ENCODE results near the gene PCDH1. TPM values are rescaled to one million over a fixed set of nuclear protein-coding genes. Genes with fewer than 3 reads are reported as not detected.

Gene PCDH1
- total and polyA plus RNA-seq, 12 donors = 3.7 to 16.8 (median 7.7) TPM

- WGBS, 4 donors = 59 to 72% (median 65%) methylated on average over 4 of the region's 4 CpGs
- H3K4me1 ChIP-seq (replicated peaks in 1 of 2) = no peaks in the 10 kb centered on the region
- TF ChIP-seq CTCF (IDR thresholded peaks at IDR 0.05) (no peak), POLR2A (IDR thresholded peaks at IDR 0.05) (no peak)
- intact Hi-C loops (cut with DNase I) = no loop called here
- peak in 1 of 7 donors; percentile 62 for DNase-seq
- no peaks in the 10 kb centered on the region for H3K36me3 ChIP-seq (replicated peaks in 1 of 2)
- no peak overlapping the region for H3K4me3 ChIP-seq
- no peaks in the 10 kb centered on the region for H3K9me3 ChIP-seq (replicated peaks in 1 of 3)
- H3K27ac ChIP-seq = peak overlapping the region in 1 of 5 donors; percentile 41
- no peaks in the 10 kb centered on the region for H3K27me3 ChIP-seq
Measured at GRCh38 chr5:141826674-141827073, 51.5 kb downstream of the PCDH1 start.

DNA sequence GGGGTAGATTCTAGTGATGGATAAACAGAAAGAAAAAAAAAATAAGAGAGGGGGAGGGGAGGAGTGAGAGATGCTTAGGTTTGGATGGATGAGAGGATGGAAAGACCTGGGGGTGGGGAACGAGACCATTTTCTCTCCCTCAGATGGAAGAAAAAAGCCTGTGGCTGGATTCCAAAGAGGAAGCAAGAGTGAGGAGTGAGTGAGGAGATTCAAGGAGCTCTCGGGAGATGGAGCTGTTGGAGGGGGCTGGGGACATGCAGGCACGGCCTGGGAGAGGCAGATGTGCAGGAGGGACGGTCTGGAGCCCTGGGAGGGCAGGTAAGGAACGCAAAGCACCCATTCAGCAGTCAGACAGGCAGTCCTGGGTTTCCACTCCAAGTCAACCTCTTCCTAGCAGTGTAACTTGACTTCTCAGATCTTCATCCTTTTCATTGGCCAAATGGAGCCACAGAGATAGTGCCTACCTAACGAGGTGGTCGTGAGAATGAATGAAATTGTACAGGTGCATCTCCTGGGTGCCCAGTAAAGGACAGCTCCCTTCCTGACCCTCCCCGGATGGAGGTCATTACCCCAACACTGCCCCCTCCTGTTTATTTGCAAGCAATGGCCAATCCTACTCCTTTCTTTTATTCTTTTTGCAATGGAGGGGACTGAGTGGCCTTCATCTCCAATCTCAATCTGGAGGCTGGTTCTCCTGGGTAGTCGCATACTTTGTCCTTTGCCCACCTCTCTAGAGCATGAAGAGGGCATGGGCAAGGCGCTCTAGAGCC is 52.2 kb downstream of the PCDH1 start:
- Histone ChIP-seq H3K4me1 (replicated peaks in 1 of 2) (no peaks in the 10 kb centered on the region), H3K4me3 (no peak overlapping the region), H3K27me3 (no peaks in the 10 kb centered on the region), H3K27ac (peak overlapping the region in 1 of 5 donors; percentile 41), H3K36me3 (replicated peaks in 1 of 2) (no peaks in the 10 kb centered on the region), H3K9me3 (replicated peaks in 1 of 3) (no peaks in the 10 kb centered on the region)
- DNase-seq = no peak
- intact Hi-C loops (cut with DNase I) = no loop called here
- WGBS, 4 donors = 39 to 54% (median 50%) methylated on average over 10 of the region's 10 CpGs
- no peak for TF ChIP-seq POLR2A (IDR thresholded peaks at IDR 0.05)
- peak in 2 of 6 experiments; percentile 26 to 32 for TF ChIP-seq CTCF (IDR thresholded peaks at IDR 0.05)

DNA sequence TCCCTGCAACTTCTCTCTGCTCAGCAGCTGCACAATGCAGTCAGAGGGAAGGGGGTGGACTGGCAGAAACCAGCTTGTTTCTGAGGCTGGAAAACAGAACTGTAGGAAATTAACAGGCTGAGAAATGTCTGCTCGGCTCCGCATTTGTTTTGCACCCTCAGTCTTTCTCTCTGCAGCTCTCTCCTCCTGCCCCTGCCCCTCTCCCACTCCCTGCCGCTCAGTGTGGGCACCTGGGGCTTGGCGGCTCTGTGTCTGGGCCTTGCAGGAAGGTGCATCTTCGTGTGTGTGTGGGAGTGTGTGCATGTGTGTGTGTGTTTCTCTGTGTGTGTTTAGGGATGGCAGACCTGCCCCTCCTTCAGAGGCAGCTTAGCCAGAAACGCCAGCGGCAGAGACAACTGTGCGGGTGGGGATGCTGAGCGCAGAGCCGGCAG is 53.0 kb downstream of the PCDH1 start:
- WGBS, 4 donors = 57 to 60% (median 57%) methylated on average over 10 of the region's 10 CpGs
- H3K4me1 ChIP-seq (replicated peaks in 1 of 2) = no peaks in the 10 kb centered on the region
- no peak overlapping the region for H3K4me3 ChIP-seq
- no peaks in the 10 kb centered on the region for H3K27me3 ChIP-seq
- TF ChIP-seq POLR2A (IDR thresholded peaks at IDR 0.05) (no peak), CTCF (IDR thresholded peaks at IDR 0.05) (no peak)
- H3K36me3 ChIP-seq (replicated peaks in 1 of 2) = no peaks in the 10 kb centered on the region
- no peaks in the 10 kb centered on the region for H3K9me3 ChIP-seq (replicated peaks in 1 of 3)
- intact Hi-C loops (cut with DNase I) = no loop called here
- no peak for DNase-seq
- no peak overlapping the region for H3K27ac ChIP-seq

- H3K36me3 ChIP-seq (replicated peaks in 1 of 2) = no peaks in the 10 kb centered on the region
- no peaks in the 10 kb centered on the region for H3K4me1 ChIP-seq (replicated peaks in 1 of 2)
- no peak overlapping the region for H3K4me3 ChIP-seq
- no peak for DNase-seq
- intact Hi-C loops (cut with DNase I) = no loop called here
- H3K9me3 ChIP-seq (replicated peaks in 1 of 3) = no peaks in the 10 kb centered on the region
- no peak for TF ChIP-seq CTCF (IDR thresholded peaks at IDR 0.05)
- TF ChIP-seq POLR2A (IDR thresholded peaks at IDR 0.05) = no peak
- H3K27me3 ChIP-seq = no peaks in the 10 kb centered on the region
- H3K27ac ChIP-seq = peak overlapping the region in 1 of 5 donors; percentile 12
- WGBS, 4 donors = 61 to 87% (median 76%) methylated on average over 3 of the region's 3 CpGs
Measured at GRCh38 chr5:141824717-141825116, 53.5 kb downstream of the PCDH1 start.
